Caco-2 (cell line): ENCODE measurements around the gene ARID3C. TPM values are rescaled to one million over a fixed set of nuclear protein-coding genes. Genes with fewer than 3 reads are reported as not detected.
A peak's percentile ranks its signal among the peaks of the same experiment; 100 is the strongest.

Experiments used
- BruUV-seq: library from RNA; stranded (reverse); fragments of 400-500 nt; replicated peaks from 2 replicates; lab custom pipeline; 2021; lab: Mats Ljungman, UMichigan
- CTCF ChIA-PET: fragments of 300-600 bp; sonication (Branson Sonifier 250); formaldehyde crosslinking; loops from one replicate; lab custom pipeline; 2022; ENCODE audit warnings: antibody characterized with exemption; lab: Charles Lee
- POLR2A ChIA-PET: fragments of 300-600 bp; sonication (Branson Sonifier 250); formaldehyde crosslinking; loops from one replicate; lab custom pipeline; 2022; ENCODE audit warnings: antibody characterized with exemption; lab: Charles Lee
- DNase-seq, 2 experiments: peaks; one replicate each; pipeline versions ENCODE4 v3.0.0 to v3.0.0-alpha.2; 2020 to 2022
- H3K27me3 ChIP-seq: replicated peaks from 2 replicates; pipeline ENCODE4 v1.6.0; 2011; ENCODE audit warnings: low read length; ENCODE audit not compliant: control insufficient read depth, insufficient read depth
- H3K36me3 ChIP-seq: 2 replicates; pipeline ENCODE4 v1.5.1; 2011; ENCODE audit warnings: low read length; ENCODE audit not compliant: control insufficient read depth, insufficient read depth
- H3K4me1 ChIP-seq: fragments of 250-450 bp; sonication (Bioruptor Pico); 2 replicates; pipeline ENCODE4 v1.5.1; 2020; ENCODE audit warnings: mild to moderate bottlenecking
- H3K4me3 ChIP-seq: 2 replicates; pipeline ENCODE4 v1.5.1; 2011; ENCODE audit warnings: low read depth, mild to moderate bottlenecking, control low read depth, low read length
- H3K9me3 ChIP-seq: fragments of 250-450 bp; sonication (Bioruptor Pico); 2 replicates; pipeline ENCODE4 v1.5.1; 2020; ENCODE audit warnings: mild to moderate bottlenecking, moderate library complexity
- H3K27ac Mint-ChIP-seq: one replicate; pipeline ENCODE4 v1.8.0; 2022; ENCODE audit warnings: mixed read lengths; ENCODE audit not compliant: unreplicated experiment
- H3K27me3 Mint-ChIP-seq: one replicate; pipeline ENCODE4 v1.8.0; 2022; ENCODE audit warnings: mixed read lengths; ENCODE audit not compliant: insufficient read depth, unreplicated experiment
- H3K36me3 Mint-ChIP-seq: one replicate; pipeline ENCODE4 v1.8.0; 2022; ENCODE audit warnings: mild to moderate bottlenecking, mixed read lengths; ENCODE audit not compliant: insufficient read depth, unreplicated experiment
- H3K4me1 Mint-ChIP-seq: one replicate; pipeline ENCODE4 v1.8.0; 2022; ENCODE audit warnings: low read depth, mixed read lengths; ENCODE audit not compliant: unreplicated experiment
- H3K4me3 Mint-ChIP-seq: one replicate; pipeline ENCODE4 v1.8.0; 2022; ENCODE audit warnings: mild to moderate bottlenecking, moderate library complexity, mixed read lengths; ENCODE audit not compliant: unreplicated experiment
- H3K9me3 Mint-ChIP-seq: one replicate; pipeline ENCODE4 v1.8.0; 2022; ENCODE audit warnings: mixed read lengths; ENCODE audit not compliant: unreplicated experiment
- CTCF ChIP-seq, 2 experiments: fragments of 200-600 bp in 1 of 2; IDR thresholded peaks; 1 replicate in 1 of 2; 2 replicates in 1 of 2; pipeline versions ENCODE4 v1.5.1 to v1.8.0; 2011 to 2022; ENCODE audit warnings: antibody characterized with exemption in 1 of 2, control low read depth in 1 of 2, inconsistent platforms in 1 of 2, low read depth in 1 of 2, low read length in 1 of 2, mild to moderate bottlenecking in 1 of 2, moderate library complexity in 1 of 2; ENCODE audit not compliant: insufficient read depth in 1 of 2, severe bottlenecking in 1 of 2, unreplicated experiment in 1 of 2
- intact Hi-C: fragments of 100-400 bp; cut with micrococcal nuclease; formaldehyde crosslinking; loops from one replicate; pipeline ENCODE4 v1.10.0; 2022; ENCODE audit not compliant: unreplicated experiment
- total RNA-seq: library from RNA; stranded (reverse); gene quantifications from 2 replicates; pipeline ENCODE4 v1.2.3, GENCODE V29; 2022

The ARID3C gene
- total RNA-seq, 1 experiment from 2014 or later = not detected

DNA sequence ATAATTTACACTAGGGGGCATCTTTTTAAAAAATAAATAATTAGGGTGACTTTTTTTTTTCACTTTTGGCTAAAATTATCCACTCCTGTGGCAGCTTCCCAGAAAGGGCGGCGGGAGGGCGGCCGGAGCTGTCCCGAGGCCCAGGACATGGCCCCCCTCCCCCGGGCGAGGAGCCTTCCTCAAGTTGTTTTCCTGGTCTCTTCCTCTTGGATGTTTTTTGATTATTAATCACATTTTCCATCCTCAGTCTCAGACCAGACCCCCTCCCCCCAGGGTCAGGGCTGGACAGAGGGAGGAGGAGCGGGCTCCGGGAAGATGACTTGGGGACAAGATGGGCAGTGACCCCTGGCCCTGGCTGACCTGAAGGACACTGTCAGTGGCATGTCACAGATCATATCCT is 34.7 kb downstream of the ARID3C start:
- Mint-ChIP-seq H3K27me3 (peaks cover 33% of the 10 kb centered on the region), H3K4me1 (peaks cover 18% of the 10 kb centered on the region), H3K9me3 (no peaks in the 10 kb centered on the region), H3K4me3 (no peak overlapping the region), H3K27ac (no peak overlapping the region), H3K36me3 (no peaks in the 10 kb centered on the region)
- Histone ChIP-seq H3K4me3 (no peak overlapping the region), H3K27me3 (peaks cover 4% of the 10 kb centered on the region), H3K36me3 (no peaks in the 10 kb centered on the region), H3K4me1 (peaks cover 15% of the 10 kb centered on the region), H3K9me3 (no peaks in the 10 kb centered on the region)
- no TSS peak for BruUV-seq
- intact Hi-C loops = no loop called here
- DNase-seq = no peak
- TF ChIP-seq CTCF (IDR thresholded peaks at IDR 0.05; ENCODE audit: insufficient read depth in 1 of 2, low read depth in 1 of 2, low read length in 1 of 2, severe bottlenecking in 1 of 2, unreplicated experiment in 1 of 2) = no peak
- ChIA-PET POLR2A (no interaction called here), CTCF (no interaction called here)

DNA sequence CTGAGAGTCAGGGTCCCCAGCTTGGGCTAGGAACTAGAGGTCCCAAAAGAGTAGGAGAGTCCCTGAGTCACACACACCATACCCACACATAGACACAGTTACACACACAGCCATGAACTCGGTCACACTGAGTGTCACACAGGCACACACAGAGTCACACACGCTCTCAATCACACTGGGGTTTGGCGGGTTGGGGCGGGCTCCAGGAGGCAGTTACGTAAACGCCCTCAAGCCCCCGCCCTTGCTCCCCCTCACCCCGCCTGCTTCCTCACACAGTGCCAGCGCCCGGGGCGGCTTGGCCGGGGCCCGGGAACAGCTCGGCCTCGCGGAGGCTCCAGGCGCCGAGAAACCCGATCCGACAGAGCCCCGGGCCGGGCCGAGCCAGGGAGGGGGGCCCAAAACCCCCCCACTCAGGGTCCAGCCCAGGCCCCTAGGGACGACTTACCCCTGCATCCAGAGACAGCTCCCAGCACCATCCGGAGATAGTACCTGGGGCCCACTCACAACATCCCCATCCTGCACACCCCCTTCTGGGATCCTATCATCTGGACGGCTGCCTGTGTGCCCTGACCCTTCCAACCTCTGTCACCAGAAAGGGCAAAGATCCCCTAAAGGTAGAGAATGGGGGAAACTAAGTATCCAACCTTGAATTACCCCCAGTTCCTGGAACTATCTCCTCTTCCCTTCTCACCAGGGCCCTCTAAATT is 35.8 kb downstream of the ARID3C start:
- H3K4me3 Mint-ChIP-seq = no peak overlapping the region
- POLR2A ChIA-PET = no interaction called here
- BruUV-seq = no TSS peak
- CTCF ChIA-PET = interaction anchor here (2.7 kb wide), 1 partner anchor 189 kb away, joined by 37 read pairs; no protein-coding TSS in a partner anchor
- H3K9me3 Mint-ChIP-seq = no peaks in the 10 kb centered on the region
- Histone ChIP-seq H3K27me3 (peaks cover 4% of the 10 kb centered on the region), H3K4me3 (no peak overlapping the region), H3K9me3 (no peaks in the 10 kb centered on the region), H3K4me1 (peaks cover 15% of the 10 kb centered on the region), H3K36me3 (no peaks in the 10 kb centered on the region)
- peaks cover 18% of the 10 kb centered on the region for H3K4me1 Mint-ChIP-seq
- no peak for TF ChIP-seq CTCF (IDR thresholded peaks at IDR 0.05; ENCODE audit: insufficient read depth in 1 of 2, low read depth in 1 of 2, low read length in 1 of 2, severe bottlenecking in 1 of 2, unreplicated experiment in 1 of 2)
- H3K27ac Mint-ChIP-seq = no peak overlapping the region
- no peaks in the 10 kb centered on the region for H3K36me3 Mint-ChIP-seq
- DNase-seq = no peak
- H3K27me3 Mint-ChIP-seq = peaks cover 42% of the 10 kb centered on the region
- intact Hi-C loops = no loop called here

DNA sequence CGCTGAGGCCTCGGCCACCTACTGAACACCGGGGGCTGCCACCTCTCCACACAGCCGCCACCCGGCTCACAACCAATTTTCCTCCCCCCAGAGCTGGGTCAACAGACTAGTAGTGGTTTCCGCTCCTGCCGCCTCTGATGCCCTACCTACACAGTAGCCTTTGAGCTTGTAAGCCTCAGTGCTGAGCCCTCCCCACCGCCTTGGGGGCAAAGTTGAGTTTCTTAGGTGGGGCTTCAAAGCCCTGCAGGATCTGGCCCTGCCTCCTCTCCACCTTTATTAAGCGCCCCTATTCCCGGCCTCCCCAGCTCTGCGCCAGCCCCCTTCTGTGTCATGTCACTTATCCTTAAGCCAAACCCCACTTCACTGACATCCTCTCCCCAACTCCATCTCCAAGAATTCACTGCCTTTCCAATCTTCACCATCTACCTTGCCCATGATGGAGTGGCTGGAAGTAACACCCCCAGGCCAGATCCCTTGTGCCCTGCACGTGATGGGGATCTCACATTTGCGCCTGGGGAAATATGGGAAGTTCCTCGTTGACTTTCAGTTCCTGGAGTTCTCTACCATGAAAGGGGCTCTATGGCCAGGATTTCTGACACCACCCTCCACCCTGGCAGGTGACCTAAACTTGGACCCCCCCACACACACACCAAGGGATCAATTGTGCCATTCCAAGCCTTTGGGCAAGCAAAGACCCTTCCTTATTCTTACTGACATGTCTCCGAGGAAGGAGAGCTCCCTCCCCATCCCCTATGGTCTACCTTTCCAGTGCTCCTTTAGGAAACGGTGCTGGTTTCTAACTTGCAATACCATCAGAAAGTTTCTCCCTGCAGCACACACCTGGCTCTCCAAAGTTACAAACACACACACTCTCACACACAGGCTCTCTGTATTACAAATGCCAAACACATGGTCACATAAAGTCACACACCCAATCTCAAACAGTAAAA is 36.7 kb downstream of the ARID3C start:
- Mint-ChIP-seq H3K4me3 (peak overlapping the region; percentile 81), H3K4me1 (peaks cover 18% of the 10 kb centered on the region), H3K36me3 (no peaks in the 10 kb centered on the region), H3K27ac (no peak overlapping the region), H3K9me3 (no peaks in the 10 kb centered on the region), H3K27me3 (peaks cover 43% of the 10 kb centered on the region)
- TF ChIP-seq CTCF (IDR thresholded peaks at IDR 0.05; ENCODE audit: insufficient read depth in 1 of 2, low read depth in 1 of 2, low read length in 1 of 2, severe bottlenecking in 1 of 2, unreplicated experiment in 1 of 2) = no peak
- ChIA-PET POLR2A (no interaction called here), CTCF (interaction anchor here (0.6 to 2.7 kb wide), 22 partner anchors 10 to 251 kb away, joined by 3 to 37 read pairs (median 4); no protein-coding TSS in a partner anchor)
- H3K9me3 ChIP-seq = no peaks in the 10 kb centered on the region
- peaks cover 15% of the 10 kb centered on the region for H3K4me1 ChIP-seq
- H3K36me3 ChIP-seq = no peaks in the 10 kb centered on the region
- no peak overlapping the region for H3K4me3 ChIP-seq
- intact Hi-C loops = loop anchor here (1.0 to 2.0 kb wide), 4 partner anchors 44 to 188 kb away; partner anchors contain the start of gene ENHO
- no TSS peak for BruUV-seq
- peaks cover 6% of the 10 kb centered on the region for H3K27me3 ChIP-seq
- DNase-seq = no peak
